K562 (cell line): ENCODE data around the gene AGPAT3. TPM values are rescaled to one million over a fixed set of nuclear protein-coding genes. Genes with fewer than 3 reads are reported as not detected.

Source experiments
- ASH1L ChIP-seq: fragments of 450-650 bp; IDR thresholded peaks from 2 replicates; pipeline ENCODE4 v1.6.1; 2018; ENCODE audit warnings: borderline replicate concordance, mild to moderate bottlenecking, low read depth; ENCODE audit not compliant: partially characterized antibody
- DPF2 ChIP-seq: fragments of 450-650 bp; IDR thresholded peaks from 2 replicates; pipeline ENCODE4 v1.6.1; 2016
- ETV5 ChIP-seq: sonication (generic); formaldehyde crosslinking; IDR thresholded peaks from 2 replicates; pipeline ENCODE4 v1.4.0; 2020; ENCODE audit warnings: low read depth, mild to moderate bottlenecking, missing genetic modification reagents
- JUN ChIP-seq, 2 experiments: sonication (generic) in 1 of 2; formaldehyde crosslinking in 1 of 2; IDR thresholded peaks; 2 replicates each; pipeline versions ENCODE4 v1.6.1 to v1.8.0; 2012 to 2022; ENCODE audit warnings: borderline replicate concordance in 2 of 2, mild to moderate bottlenecking in 2 of 2, improper control_type of control experiment in 1 of 2, low read depth in 1 of 2, low read length in 1 of 2, missing genetic modification reagents in 1 of 2
- NBN ChIP-seq: fragments of 450-650 bp; IDR thresholded peaks from 2 replicates; pipeline ENCODE4 v1.6.1; 2016; ENCODE audit warnings: low read depth, mild to moderate bottlenecking
- NCOA4 ChIP-seq: fragments of 450-650 bp; IDR thresholded peaks from 2 replicates; pipeline ENCODE4 v1.6.1; 2018; ENCODE audit warnings: mild to moderate bottlenecking; ENCODE audit not compliant: partially characterized antibody
- NFIC ChIP-seq: fragments of 450-650 bp; IDR thresholded peaks from 2 replicates; pipeline ENCODE4 v1.6.1; 2017; ENCODE audit warnings: mild to moderate bottlenecking, inconsistent platforms
- RBM17 ChIP-seq: fragments of 200-400 bp; formaldehyde crosslinking; IDR thresholded peaks from 2 replicates; pipeline ENCODE4 v1.6.1; 2017; ENCODE audit warnings: low read depth, mild to moderate bottlenecking, low read length, borderline replicate concordance
- SIN3A ChIP-seq, 2 experiments: fragments of 150-350 bp in 1 of 2; IDR thresholded peaks; 2 replicates each; pipeline ENCODE4 v1.6.1; 2011 to 2016; ENCODE audit warnings: borderline replicate concordance in 2 of 2, low read depth in 2 of 2, low read length in 2 of 2, mild to moderate bottlenecking in 2 of 2, moderate library complexity in 2 of 2; ENCODE audit not compliant: control insufficient read depth in 1 of 2
- SMAD2 ChIP-seq: fragments of 150-350 bp; IDR thresholded peaks from 2 replicates; pipeline ENCODE4 v1.6.1; 2014; ENCODE audit warnings: low read depth, mild to moderate bottlenecking, low read length
- SMARCA4 ChIP-seq: fragments of 450-650 bp; IDR thresholded peaks from 2 replicates; pipeline ENCODE4 v1.6.1; 2016
- SRSF1 ChIP-seq: fragments of 200-400 bp; formaldehyde crosslinking; IDR thresholded peaks from 2 replicates; pipeline ENCODE4 v1.6.1; 2017; ENCODE audit warnings: mild to moderate bottlenecking, low read depth, low read length, moderate library complexity
- TBL1XR1 ChIP-seq, 2 experiments: IDR thresholded peaks; 2 replicates each; pipeline ENCODE4 v1.6.1; 2012; ENCODE audit warnings: improper control_type of control experiment in 2 of 2, low read length in 2 of 2, mild to moderate bottlenecking in 1 of 2
- TEAD1 ChIP-seq, 2 experiments: fragments of 450-650 bp in 1 of 2; sonication (generic) in 1 of 2; formaldehyde crosslinking; IDR thresholded peaks; 2 replicates each; pipeline versions ENCODE4 v1.4.0 to v1.8.0; 2020 to 2022; ENCODE audit warnings: mild to moderate bottlenecking in 2 of 2, missing genetic modification reagents in 1 of 2
- ZC3H4 ChIP-seq: sonication (generic); formaldehyde crosslinking; IDR thresholded peaks from 2 replicates; pipeline ENCODE4 v1.9.0; 2021; ENCODE audit warnings: missing genetic modification reagents, borderline replicate concordance
- ZNF133 ChIP-seq: fragments of 250-450 bp; sonication (Bioruptor Pico); IDR thresholded peaks from 2 replicates; pipeline ENCODE4 v1.4.0; 2020; ENCODE audit warnings: mild to moderate bottlenecking
- ZNF146 ChIP-seq: IDR thresholded peaks from one replicate; pipeline ENCODE4 v1.6.1; 2018; ENCODE audit warnings: missing compliant biosample characterization; ENCODE audit not compliant: unreplicated experiment
- ZNF311 ChIP-seq: fragments of 250-450 bp; sonication (Bioruptor Pico); IDR thresholded peaks from 2 replicates; pipeline ENCODE4 v1.4.0; 2020; ENCODE audit warnings: mild to moderate bottlenecking, moderate library complexity
- ZNF384 ChIP-seq: IDR thresholded peaks from 2 replicates; pipeline ENCODE4 v1.6.1; 2012; ENCODE audit warnings: low read depth, low read length, improper control_type of control experiment
- ZNF518B ChIP-seq: fragments of 250-450 bp; sonication (Bioruptor Pico); IDR thresholded peaks from 2 replicates; pipeline ENCODE4 v1.5.0; 2021; ENCODE audit warnings: mild to moderate bottlenecking, moderate library complexity
- ZNF764 ChIP-seq: fragments of 250-450 bp; sonication (Bioruptor Pico); IDR thresholded peaks from 2 replicates; pipeline ENCODE4 v1.4.0; 2020; ENCODE audit warnings: low read depth, mild to moderate bottlenecking, moderate library complexity
- polyA plus RNA-seq, 8 experiments: library from polyadenylated mRNA; depleted of rRNA in 4 of 8; stranded (reverse) in 5 of 8; unstranded in 3 of 8; fragments of >200 nt; fragmentation: Nextera tagmentation in 2 of 8; fragmentation: Illumina TruSeq in 1 of 8; extraction: Ambion mirVana in 2 of 8; extraction: Trizol in 1 of 8; gene quantifications; 2 replicates each; pipeline versions ENCODE4 v1.2.1 to v1.2.3, GENCODE V29; 2011 to 2014; ENCODE audit warnings: inconsistent platforms in 1 of 8, missing spikeins in 1 of 8
- total RNA-seq, 7 experiments: library from RNA; depleted of rRNA in 6 of 7; stranded (reverse); fragments of >200 nt in 6 of 7; fragmentation: Illumina TruSeq in 2 of 7; extraction: Trizol in 2 of 7; gene quantifications; 2 replicates each; pipeline versions ENCODE4 v1.2.1 to v1.2.3, GENCODE V29; 2011 to 2021; ENCODE audit warnings: low replicate concordance in 1 of 7
- TF ChIP-seq, protein P1 (sequence below): fragments of 250-450 bp; sonication (Bioruptor Pico); IDR thresholded peaks from 2 replicates; pipeline ENCODE4 v1.8.0; 2022; ENCODE audit warnings: inconsistent platforms, mild to moderate bottlenecking, moderate library complexity, borderline replicate concordance
- TF ChIP-seq, protein P2 (sequence below): fragments of 250-450 bp; sonication (Bioruptor Pico); IDR thresholded peaks from 2 replicates; pipeline ENCODE4 v1.4.0; 2020

AGPAT3 gene
- total and polyA plus RNA-seq, 9 of the 15 experiments (the other 6 are each of a cell fraction or from before 2014, with no cell fraction given) = 1.5 to 88.4 (median 35.7) TPM

GRCh38 chr21:43937051-43937832 is 72.2 kb downstream of the AGPAT3 start (continued):
- TF ChIP-seq ZNF133 (CRISPR knock-in tag) (no peak), SMARCA4 (no peak), ZNF384 (0 out of 2 replicates have a peak, but pooled peaks have one; percentile 10), SIN3A (IDR thresholded peaks at IDR 0.05; ENCODE audit: borderline replicate concordance in 2 of 2, control insufficient read depth in 1 of 2, low read depth in 2 of 2, low read length in 2 of 2) (no peak), ASH1L (no peak), DPF2 (peak; percentile 58; the same call in 1 of the 2 replicates), JUN (IDR thresholded peaks at IDR 0.05; ENCODE audit: borderline replicate concordance, low read depth, low read length) (no peak), JUN (CRISPR knock-in tag; IDR thresholded peaks at IDR 0.05; ENCODE audit: borderline replicate concordance) (no peak), ZNF146 (CRISPR knock-in tag) (no peak), TEAD1 (CRISPR knock-in tag; IDR thresholded peaks at IDR 0.05) (no peak), RBM17 (no peak), SMAD2 (no peak), SRSF1 (no peak), NFIC (no peak), NBN (peak; percentile 65; the same call in 1 of the 2 replicates), NCOA4 (no peak), TBL1XR1 (IDR thresholded peaks at IDR 0.05; ENCODE audit: low read length in 2 of 2) (0 out of 4 replicates have a peak, but pooled peaks of 1 of the 2 experiments have one; percentile 27), ZNF764 (CRISPR knock-in tag) (no peak), ZNF311 (CRISPR knock-in tag) (no peak), ZC3H4 (CRISPR knock-in tag) (no peak), ETV5 (CRISPR knock-in tag) (no peak), ZNF518B (CRISPR knock-in tag) (no peak)
- TF ChIP-seq, protein P1, sequence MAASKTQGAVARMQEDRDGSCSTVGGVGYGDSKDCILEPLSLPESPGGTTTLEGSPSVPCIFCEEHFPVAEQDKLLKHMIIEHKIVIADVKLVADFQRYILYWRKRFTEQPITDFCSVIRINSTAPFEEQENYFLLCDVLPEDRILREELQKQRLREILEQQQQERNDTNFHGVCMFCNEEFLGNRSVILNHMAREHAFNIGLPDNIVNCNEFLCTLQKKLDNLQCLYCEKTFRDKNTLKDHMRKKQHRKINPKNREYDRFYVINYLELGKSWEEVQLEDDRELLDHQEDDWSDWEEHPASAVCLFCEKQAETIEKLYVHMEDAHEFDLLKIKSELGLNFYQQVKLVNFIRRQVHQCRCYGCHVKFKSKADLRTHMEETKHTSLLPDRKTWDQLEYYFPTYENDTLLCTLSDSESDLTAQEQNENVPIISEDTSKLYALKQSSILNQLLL (CRISPR knock-in tag) = no peak
- TF ChIP-seq, protein P2, sequence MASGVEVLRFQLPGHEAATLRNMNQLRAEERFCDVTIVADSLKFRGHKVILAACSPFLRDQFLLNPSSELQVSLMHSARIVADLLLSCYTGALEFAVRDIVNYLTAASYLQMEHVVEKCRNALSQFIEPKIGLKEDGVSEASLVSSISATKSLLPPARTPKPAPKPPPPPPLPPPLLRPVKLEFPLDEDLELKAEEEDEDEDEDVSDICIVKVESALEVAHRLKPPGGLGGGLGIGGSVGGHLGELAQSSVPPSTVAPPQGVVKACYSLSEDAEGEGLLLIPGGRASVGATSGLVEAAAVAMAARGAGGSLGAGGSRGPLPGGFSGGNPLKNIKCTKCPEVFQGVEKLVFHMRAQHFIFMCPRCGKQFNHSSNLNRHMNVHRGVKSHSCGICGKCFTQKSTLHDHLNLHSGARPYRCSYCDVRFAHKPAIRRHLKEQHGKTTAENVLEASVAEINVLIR = no peak
